A549 (cell line): Measurements from ENCODE around the gene TRIM29.

Source experiments
- BHLHE40 ChIP-seq: IDR thresholded peaks from 2 replicates; pipeline ENCODE4 v1.6.1; 2012; ENCODE audit warnings: low read depth, low read length, inconsistent platforms
- NFE2L2 ChIP-seq: fragments of 150-350 bp; conservative IDR thresholded peaks from 2 replicates; pipeline ENCODE4 v1.6.1; 2014; ENCODE audit warnings: low read length
- POLR2A ChIP-seq: IDR thresholded peaks from 2 replicates; pipeline ENCODE4 v1.6.1; 2012; ENCODE audit warnings: mild to moderate bottlenecking, low read length

DNA sequence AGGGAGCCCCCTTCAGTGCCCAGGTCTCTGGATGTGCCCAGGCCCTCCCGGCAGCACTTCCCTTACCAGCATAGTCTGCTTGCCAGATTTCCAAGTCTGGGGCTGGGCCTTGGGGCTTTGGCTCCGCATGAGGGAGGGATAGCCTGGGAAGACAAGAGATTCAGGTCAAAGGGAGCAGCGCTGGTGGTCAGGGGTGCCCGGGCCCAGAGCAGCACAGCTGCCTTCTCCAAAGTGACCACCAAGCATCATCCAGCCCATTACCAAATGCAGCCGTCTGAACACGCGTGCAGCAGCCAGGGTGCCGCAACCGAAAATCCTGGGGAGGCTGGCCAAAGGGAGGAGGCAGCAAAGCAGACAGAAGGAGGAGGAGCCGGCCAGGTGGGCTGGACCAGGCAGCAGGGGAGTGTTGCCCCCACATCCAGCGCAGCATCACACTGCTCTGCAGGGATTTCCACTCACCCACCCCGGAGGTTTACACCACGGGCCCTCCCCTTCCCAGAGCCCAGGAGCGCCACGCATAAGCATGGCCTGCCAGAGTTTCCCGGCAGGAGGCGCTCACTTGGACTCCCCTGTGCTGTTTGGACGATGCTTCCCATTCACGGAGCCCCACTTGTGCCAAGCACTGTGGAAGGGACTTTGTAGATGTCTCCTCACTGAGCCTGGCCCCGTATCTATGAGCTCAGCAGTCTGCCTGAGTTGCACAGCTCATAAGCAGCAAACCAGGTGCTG lies 22.5 kb downstream of the TRIM29 start:
- TF ChIP-seq NFE2L2 (no peak), BHLHE40 (no peak), POLR2A (no peak)
